ENCODE data around the gene EXOC6B.

Gene EXOC6B

GRCh38 chr2:72211777-72212485 is 613.9 kb downstream of the EXOC6B start:
- in situ Hi-C loops (cut with HindIII; ENCODE audit: low pct_unique_long_range_greater_than_20kb, low sequenced_read_pairs) = no loop called here
- no peak for DNase-seq (ENCODE audit: low read depth in 1 of 2, low spot score in 1 of 2)

GRCh38 chr2:72211350-72211749 is 614.5 kb downstream of the EXOC6B start:
- no peak for DNase-seq (ENCODE audit: low read depth in 1 of 2, low spot score in 1 of 2)
- TF ChIP-seq JUND (IDR thresholded peaks at IDR 0.05; ENCODE audit: low read depth) = no peak
- in situ Hi-C loops (cut with HindIII; ENCODE audit: low pct_unique_long_range_greater_than_20kb, low sequenced_read_pairs) = no loop called here

More at GRCh38 chr2:72211777-72212485, 613.9 kb downstream of the EXOC6B start:
- no peak for TF ChIP-seq JUND (IDR thresholded peaks at IDR 0.05; ENCODE audit: low read depth)

DNA sequence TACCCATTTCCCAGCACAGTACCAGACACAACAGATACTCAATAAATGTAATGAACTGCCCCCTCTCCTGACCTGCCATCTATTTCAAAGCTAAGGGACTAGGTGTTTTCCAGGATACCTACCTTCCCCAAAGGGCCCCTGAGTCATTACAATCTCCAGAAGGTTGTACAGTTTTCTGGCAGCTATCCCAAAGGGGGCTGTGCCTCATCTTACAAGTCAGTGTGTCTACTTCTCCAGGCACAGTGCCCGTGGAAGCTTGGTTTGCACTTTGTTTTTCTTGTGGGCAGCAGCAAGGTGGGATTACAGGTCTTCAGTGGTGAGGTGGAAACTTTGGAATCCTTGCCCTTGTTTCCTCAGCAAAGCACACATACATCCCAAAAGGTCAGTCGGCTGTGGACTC is 615.4 kb downstream of the EXOC6B start:
- no peak for DNase-seq (ENCODE audit: low read depth in 1 of 2, low spot score in 1 of 2)
- in situ Hi-C loops (cut with HindIII; ENCODE audit: low pct_unique_long_range_greater_than_20kb, low sequenced_read_pairs) = no loop called here
- no peak for TF ChIP-seq JUND (IDR thresholded peaks at IDR 0.05; ENCODE audit: low read depth)

GRCh38 chr2:72208225-72208624 is 617.6 kb downstream of the EXOC6B start:
- TF ChIP-seq JUND (IDR thresholded peaks at IDR 0.05; ENCODE audit: low read depth) = no peak
- no peak for DNase-seq (ENCODE audit: low read depth in 1 of 2, low spot score in 1 of 2)
- in situ Hi-C loops (cut with HindIII; ENCODE audit: low pct_unique_long_range_greater_than_20kb, low sequenced_read_pairs) = no loop called here

DNA sequence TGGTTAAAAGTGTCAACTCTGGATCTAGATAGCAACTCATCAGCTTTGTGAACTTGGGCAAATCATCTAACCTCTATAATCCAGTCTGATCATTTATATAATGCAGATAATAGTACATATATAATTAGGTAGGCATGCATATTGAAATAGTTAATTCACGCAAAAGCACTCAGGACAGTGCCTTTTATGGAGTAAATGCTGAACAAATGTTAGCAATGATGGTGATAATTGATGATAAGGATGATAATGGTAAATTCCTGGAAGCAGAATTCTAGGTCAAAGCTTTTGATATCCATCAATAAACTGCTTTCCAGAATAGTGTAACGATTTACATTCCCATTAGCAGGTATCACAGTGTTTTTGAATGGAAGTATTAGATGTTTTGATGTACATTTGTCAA is 618.5 kb downstream of the EXOC6B start:
- in situ Hi-C loops (cut with HindIII; ENCODE audit: low pct_unique_long_range_greater_than_20kb, low sequenced_read_pairs) = no loop called here
- no peak for TF ChIP-seq JUND (IDR thresholded peaks at IDR 0.05; ENCODE audit: low read depth)
- no peak for DNase-seq (ENCODE audit: low read depth in 1 of 2, low spot score in 1 of 2)

GRCh38 chr2:72205504-72205881 is 620.3 kb downstream of the EXOC6B start:
- TF ChIP-seq JUND (IDR thresholded peaks at IDR 0.05; ENCODE audit: low read depth) = no peak
- no peak for DNase-seq (ENCODE audit: low read depth in 1 of 2, low spot score in 1 of 2)
- in situ Hi-C loops (cut with HindIII; ENCODE audit: low pct_unique_long_range_greater_than_20kb, low sequenced_read_pairs) = no loop called here

- no peak for TF ChIP-seq JUND (IDR thresholded peaks at IDR 0.05; ENCODE audit: low read depth)
- no peak for DNase-seq (ENCODE audit: low read depth in 1 of 2, low spot score in 1 of 2)
- in situ Hi-C loops (cut with HindIII; ENCODE audit: low pct_unique_long_range_greater_than_20kb, low sequenced_read_pairs) = no loop called here
These were observed 620.9 kb downstream of the EXOC6B start for GRCh38 chr2:72204786-72205503.

GRCh38 chr2:72204156-72204785 is 621.6 kb downstream of the EXOC6B start:
- in situ Hi-C loops (cut with HindIII; ENCODE audit: low pct_unique_long_range_greater_than_20kb, low sequenced_read_pairs) = no loop called here
- no peak for DNase-seq (ENCODE audit: low read depth in 1 of 2, low spot score in 1 of 2)
- TF ChIP-seq JUND (IDR thresholded peaks at IDR 0.05; ENCODE audit: low read depth) = no peak

- DNase-seq (ENCODE audit: low read depth in 1 of 2, low spot score in 1 of 2) = no peak
- TF ChIP-seq JUND (IDR thresholded peaks at IDR 0.05; ENCODE audit: low read depth) = no peak
- in situ Hi-C loops (cut with HindIII; ENCODE audit: low pct_unique_long_range_greater_than_20kb, low sequenced_read_pairs) = no loop called here
These were observed 627.1 kb downstream of the EXOC6B start for GRCh38 chr2:72198532-72199241.

DNA sequence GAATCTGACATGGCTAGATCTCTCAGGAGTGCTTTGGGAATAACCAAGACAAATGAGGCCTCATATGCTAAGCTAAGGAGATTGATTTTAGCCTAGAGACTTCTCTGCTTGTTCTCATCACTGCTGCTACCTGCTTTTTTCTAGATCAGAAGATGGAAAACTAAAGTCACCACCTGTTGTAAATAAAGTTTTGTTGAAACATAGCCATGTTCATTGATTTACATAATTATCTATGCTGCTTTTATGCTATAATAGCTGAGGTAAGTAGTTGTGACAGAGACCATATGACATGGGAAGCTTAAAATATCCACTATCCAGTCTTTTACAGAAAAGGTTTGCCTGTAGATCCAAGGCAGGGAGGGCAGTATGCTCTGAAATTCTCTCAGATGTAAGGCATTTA is 632.1 kb downstream of the EXOC6B start:
- no peak for DNase-seq (ENCODE audit: low read depth in 1 of 2, low spot score in 1 of 2)
- no peak for TF ChIP-seq JUND (IDR thresholded peaks at IDR 0.05; ENCODE audit: low read depth)
- in situ Hi-C loops (cut with HindIII; ENCODE audit: low pct_unique_long_range_greater_than_20kb, low sequenced_read_pairs) = no loop called here

- in situ Hi-C loops (cut with HindIII; ENCODE audit: low pct_unique_long_range_greater_than_20kb, low sequenced_read_pairs) = no loop called here
- TF ChIP-seq JUND (IDR thresholded peaks at IDR 0.05; ENCODE audit: low read depth) = no peak
- DNase-seq (ENCODE audit: low read depth in 1 of 2, low spot score in 1 of 2) = no peak
These were observed 634.4 kb downstream of the EXOC6B start for GRCh38 chr2:72191441-72191840.

- in situ Hi-C loops (cut with HindIII; ENCODE audit: low pct_unique_long_range_greater_than_20kb, low sequenced_read_pairs) = no loop called here
- TF ChIP-seq JUND (IDR thresholded peaks at IDR 0.05; ENCODE audit: low read depth) = no peak
- peak in 1 of 2 experiments; percentile 3 for DNase-seq (ENCODE audit: low read depth in 1 of 2, low spot score in 1 of 2)
These were observed 640.6 kb downstream of the EXOC6B start for GRCh38 chr2:72185206-72185605.

Measured in T47D (cell line).